Thoracic aorta (tissue), 2 donors: ENCODE measurements around the gene POLR3G. TPM values are rescaled to one million over a fixed set of nuclear protein-coding genes. Genes with fewer than 3 reads are reported as not detected.

ENCODE experiments used
- ATAC-seq: fragments of 150-250 bp; one replicate; pipeline ENCODE4 v1.8.0; 2017; ENCODE audit warnings: low read depth; ENCODE audit not compliant: insufficient number of reproducible peaks, low FRiP score
- DNase-seq: peaks from one replicate; pipeline ENCODE4 v3.0.0-alpha.2; 2020; ENCODE audit warnings: low spot score
- H3K27ac ChIP-seq, 2 donors: fragments of 200-600 bp; sonication (generic); 1 replicate in 1 of 2; 2 replicates in 1 of 2; pipeline ENCODE4 v1.5.1; 2016; ENCODE audit warnings: mild to moderate bottlenecking in 2 of 2, moderate library complexity in 2 of 2
- H3K27me3 ChIP-seq: fragments of 200-600 bp; sonication (generic); replicated peaks from 2 replicates; pipeline ENCODE4 v1.6.0; 2016; ENCODE audit warnings: mild to moderate bottlenecking; ENCODE audit not compliant: insufficient read depth
- H3K36me3 ChIP-seq: fragments of 200-600 bp; sonication (generic); one replicate; pipeline ENCODE4 v1.5.1; 2016
- H3K4me1 ChIP-seq, 2 donors: fragments of 200-600 bp; sonication (generic); 1 replicate in 1 of 2; 2 replicates in 1 of 2; pipeline versions ENCODE4 v1.5.1 to v1.6.0; 2016; ENCODE audit warnings: low read depth in 2 of 2, mild to moderate bottlenecking in 1 of 2; ENCODE audit not compliant: control insufficient read depth in 1 of 2
- H3K4me3 ChIP-seq: fragments of 200-600 bp; sonication (generic); 2 replicates; pipeline ENCODE4 v1.5.1; 2016; ENCODE audit warnings: mild to moderate bottlenecking
- H3K9me3 ChIP-seq: fragments of 200-600 bp; sonication (generic); 2 replicates; pipeline ENCODE4 v1.5.1; 2016
- CTCF ChIP-seq: fragments of 200-600 bp; sonication (generic); IDR thresholded peaks from one replicate; pipeline ENCODE4 v1.5.1; 2019; ENCODE audit warnings: antibody characterized with exemption
- total RNA-seq, 2 donors: library from RNA; depleted of rRNA; stranded (reverse); fragments of >200 nt; gene quantifications; one replicate each; pipeline versions ENCODE4 v1.1.0 to v1.2.3, GENCODE V29; 2016

Gene POLR3G
- total RNA-seq, 2 donors from 2014 or later = 0.42 TPM; not detected in 1

DNA sequence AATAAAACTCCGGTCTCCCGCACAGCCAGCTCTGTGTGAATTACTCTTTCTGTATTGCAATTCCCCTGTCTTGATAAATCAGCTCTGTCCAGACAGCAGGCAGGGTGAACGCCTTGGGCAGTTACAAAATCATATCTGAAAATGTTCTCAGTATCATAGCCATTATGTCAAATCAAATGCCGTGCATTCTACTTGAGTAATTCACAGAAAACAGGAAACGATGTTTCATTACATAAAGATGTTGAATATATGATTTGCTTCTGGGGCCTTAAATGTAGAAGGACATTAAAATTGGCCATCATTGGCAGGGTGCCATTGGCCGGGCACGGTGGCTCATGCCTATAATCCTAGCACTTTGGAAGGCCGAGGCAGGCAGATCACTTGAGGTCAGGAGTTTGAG, 8.5 kb downstream of the POLR3G start:
- no peak for DNase-seq
- no peak for TF ChIP-seq CTCF
- Histone ChIP-seq H3K9me3 (no peaks in the 10 kb centered on the region), H3K27ac (no peak overlapping the region), H3K4me1 (no peaks in the 10 kb centered on the region), H3K27me3 (no peaks in the 10 kb centered on the region), H3K36me3 (no peaks in the 10 kb centered on the region), H3K4me3 (no peak overlapping the region)
- ATAC-seq = no peak

- TF ChIP-seq CTCF = no peak
- H3K36me3 ChIP-seq = no peaks in the 10 kb centered on the region
- no peaks in the 10 kb centered on the region for H3K4me1 ChIP-seq
- ATAC-seq (no peak), DNase-seq (no peak)
- H3K27ac ChIP-seq = no peak overlapping the region
- H3K27me3 ChIP-seq = no peaks in the 10 kb centered on the region
- no peak overlapping the region for H3K4me3 ChIP-seq
- no peaks in the 10 kb centered on the region for H3K9me3 ChIP-seq
Measured at GRCh38 chr5:90484540-90484939, 9.9 kb downstream of the POLR3G start.

GRCh38 chr5:90488791-90489190, 14.1 kb downstream of the POLR3G start:
- Histone ChIP-seq H3K36me3 (no peaks in the 10 kb centered on the region), H3K9me3 (no peaks in the 10 kb centered on the region), H3K4me1 (no peaks in the 10 kb centered on the region), H3K27ac (no peak overlapping the region), H3K27me3 (no peaks in the 10 kb centered on the region), H3K4me3 (no peak overlapping the region)
- DNase-seq (no peak), ATAC-seq (no peak)
- no peak for TF ChIP-seq CTCF

DNA sequence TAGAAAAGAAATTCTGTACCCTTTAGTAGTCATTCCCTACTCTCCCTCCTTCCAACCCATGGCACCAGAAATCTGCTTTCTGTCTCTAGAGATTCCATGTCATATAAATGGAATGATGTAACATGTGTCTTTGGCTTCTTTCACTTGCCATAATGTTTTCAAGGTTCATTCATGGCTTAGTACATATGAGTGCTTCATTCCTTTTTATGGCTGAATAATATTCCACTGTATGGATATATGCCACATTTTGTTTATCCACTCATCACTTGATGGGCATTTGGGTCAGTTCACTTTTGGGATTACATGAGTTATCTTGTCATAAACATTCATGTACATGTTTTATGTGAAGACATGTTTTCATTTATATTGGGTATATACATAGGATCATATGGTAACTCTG, 19.4 kb downstream of the POLR3G start:
- H3K9me3 ChIP-seq = no peaks in the 10 kb centered on the region
- no peak for ATAC-seq
- no peaks in the 10 kb centered on the region for H3K36me3 ChIP-seq
- H3K4me3 ChIP-seq = no peak overlapping the region
- DNase-seq = no peak
- TF ChIP-seq CTCF = no peak
- H3K27ac ChIP-seq = no peak overlapping the region
- H3K4me1 ChIP-seq = no peaks in the 10 kb centered on the region
- H3K27me3 ChIP-seq = no peaks in the 10 kb centered on the region

DNA sequence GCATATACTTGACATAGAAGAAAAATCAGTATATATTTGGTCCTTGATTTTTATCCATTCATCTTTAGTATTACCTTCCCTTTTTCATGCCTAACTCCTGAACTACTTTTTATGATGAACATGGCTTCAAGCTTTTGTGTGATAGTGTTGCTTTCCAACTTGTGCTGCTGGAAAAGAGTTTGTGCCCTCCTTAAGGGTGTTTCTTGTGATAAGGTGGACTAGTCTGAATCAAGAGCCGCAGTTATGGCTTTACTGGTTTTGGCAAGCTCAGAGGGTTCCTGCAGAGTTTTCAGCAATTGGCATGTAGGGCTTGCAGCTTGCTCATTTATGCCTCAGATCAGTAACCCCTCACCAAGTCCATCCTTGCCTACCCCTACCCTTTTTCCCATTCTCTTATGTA, 20.5 kb downstream of the POLR3G start:
- no peaks in the 10 kb centered on the region for H3K36me3 ChIP-seq
- H3K9me3 ChIP-seq = no peaks in the 10 kb centered on the region
- no peak for ATAC-seq
- no peaks in the 10 kb centered on the region for H3K4me1 ChIP-seq
- H3K27me3 ChIP-seq = no peaks in the 10 kb centered on the region
- no peak overlapping the region for H3K4me3 ChIP-seq
- DNase-seq = no peak
- H3K27ac ChIP-seq = no peak overlapping the region
- TF ChIP-seq CTCF = no peak
